DMS114 treated with DMSO at 0.1 percent for 48 hours (cell line): ENCODE data around the gene NCKIPSD.

ENCODE experiments used
- DNase-seq: peaks from one replicate; lab custom pipeline; 2025; ENCODE audit not compliant: unreplicated experiment; lab: John Stamatoyannopoulos, UW

Gene NCKIPSD

GRCh38 chr3:48625600-48625999 lies 60.1 kb downstream of the NCKIPSD start:
- no peak for DNase-seq

- DNase-seq = no peak
Observed at GRCh38 chr3:48624767-48625166, 60.9 kb downstream of the NCKIPSD start.

- DNase-seq = no peak
Observed at GRCh38 chr3:48623851-48624547, 61.7 kb downstream of the NCKIPSD start.
